Activated T-cell treated with anti-CD3 and anti-CD28 coated beads, Interleukin-2, amount 50 U/mL, for 72 hours (primary cell): Measurements from ENCODE around the gene POU6F1. TPM values are rescaled to one million over a fixed set of nuclear protein-coding genes. Genes with fewer than 3 reads are reported as not detected.

ENCODE experiments used
- ATAC-seq, 2 donors: fragments of 150-1000 bp; cut with Tn5 transposase; replicated peaks in 1 of 2; 2 replicates each; pipeline ENCODE4 v1.10.0; 2021; ENCODE audit warnings: moderate library complexity in 2 of 2, mild to moderate bottlenecking in 1 of 2
- DNase-seq, 2 donors: peaks; one replicate each; pipeline ENCODE4 v3.0.0; 2021 to 2022; ENCODE audit warnings: mixed read lengths in 1 of 2
- H3K27ac Mint-ChIP-seq: one replicate; pipeline ENCODE4 v1.8.0; 2022; ENCODE audit warnings: mild to moderate bottlenecking, moderate library complexity, mixed read lengths
- H3K27me3 Mint-ChIP-seq: one replicate; pipeline ENCODE4 v1.8.0; 2022; ENCODE audit warnings: low read depth, mixed read lengths
- H3K36me3 Mint-ChIP-seq, 2 donors: one replicate each; pipeline ENCODE4 v1.8.0; 2022; ENCODE audit warnings: mixed read lengths in 2 of 2, mild to moderate bottlenecking in 1 of 2; ENCODE audit not compliant: insufficient read depth in 2 of 2
- H3K4me1 Mint-ChIP-seq: one replicate; pipeline ENCODE4 v1.8.0; 2022; ENCODE audit warnings: low read depth, mixed read lengths
- H3K4me3 Mint-ChIP-seq, 2 donors: one replicate each; pipeline ENCODE4 v1.8.0; 2022; ENCODE audit warnings: mild to moderate bottlenecking in 2 of 2, mixed read lengths in 2 of 2, moderate library complexity in 2 of 2
- H3K9me3 Mint-ChIP-seq, 2 donors: one replicate each; pipeline ENCODE4 v1.8.0; 2022; ENCODE audit warnings: mixed read lengths in 2 of 2
- total RNA-seq, 2 donors: library from RNA; stranded (reverse); gene quantifications; one replicate each; pipeline ENCODE4 v1.2.3, GENCODE V29; 2022

POU6F1 gene
- total RNA-seq, 2 donors from 2014 or later: 12.0 to 16.0 TPM

GRCh38 chr12:51200156-51200555, 17.7 kb downstream of the POU6F1 start:
- no peak for DNase-seq
- Mint-ChIP-seq H3K36me3 (no peaks in the 10 kb centered on the region), H3K27me3 (no peaks in the 10 kb centered on the region), H3K4me1 (peaks cover 12% of the 10 kb centered on the region), H3K9me3 (no peaks in the 10 kb centered on the region), H3K27ac (no peak overlapping the region), H3K4me3 (no peak overlapping the region)
- no peak for ATAC-seq

- ATAC-seq (no peak), DNase-seq (no peak)
- Mint-ChIP-seq H3K4me3 (no peak overlapping the region), H3K27ac (no peak overlapping the region), H3K27me3 (no peaks in the 10 kb centered on the region), H3K9me3 (no peaks in the 10 kb centered on the region), H3K36me3 (no peaks in the 10 kb centered on the region), H3K4me1 (peaks cover 12% of the 10 kb centered on the region)
These were observed 18.4 kb downstream of the POU6F1 start for GRCh38 chr12:51199366-51199945.

- DNase-seq (no peak), ATAC-seq (no peak)
- peaks cover 11% of the 10 kb centered on the region for H3K4me1 Mint-ChIP-seq
- H3K9me3 Mint-ChIP-seq: no peaks in the 10 kb centered on the region
- H3K27me3 Mint-ChIP-seq: no peaks in the 10 kb centered on the region
- H3K4me3 Mint-ChIP-seq: no peak overlapping the region
- H3K36me3 Mint-ChIP-seq: no peaks in the 10 kb centered on the region
- H3K27ac Mint-ChIP-seq: no peak overlapping the region
These were observed 19.1 kb downstream of the POU6F1 start for GRCh38 chr12:51198568-51199365.

GRCh38 chr12:51197736-51198567, 19.9 kb downstream of the POU6F1 start:
- H3K4me3 Mint-ChIP-seq: no peak overlapping the region
- peaks cover 3% of the 10 kb centered on the region for H3K4me1 Mint-ChIP-seq
- ATAC-seq (no peak), DNase-seq (no peak)
- no peaks in the 10 kb centered on the region for H3K27me3 Mint-ChIP-seq
- H3K9me3 Mint-ChIP-seq: no peaks in the 10 kb centered on the region
- no peak overlapping the region for H3K27ac Mint-ChIP-seq
- no peaks in the 10 kb centered on the region for H3K36me3 Mint-ChIP-seq

DNA sequence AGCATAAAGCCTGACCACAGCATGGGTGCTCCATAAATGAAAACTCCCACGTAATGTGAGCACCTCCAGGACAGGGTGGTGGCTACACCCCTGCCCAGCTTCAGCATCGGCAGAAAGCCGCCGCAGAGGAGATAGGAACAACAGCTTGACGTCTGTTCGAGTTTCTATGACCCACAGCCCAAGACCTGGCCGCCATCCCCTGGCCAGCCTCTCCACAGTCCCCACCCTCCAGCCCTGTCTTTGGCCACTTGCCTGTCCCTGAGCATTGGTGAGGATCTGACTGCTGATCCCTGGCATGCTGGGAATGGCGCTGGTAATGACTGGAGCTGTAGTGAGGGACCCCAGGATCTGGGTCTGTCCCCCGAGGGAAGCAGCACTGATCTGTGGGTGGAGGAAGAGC, 21.3 kb downstream of the POU6F1 start:
- no peak overlapping the region for H3K27ac Mint-ChIP-seq
- H3K4me3 Mint-ChIP-seq: no peak overlapping the region
- no peaks in the 10 kb centered on the region for H3K36me3 Mint-ChIP-seq
- ATAC-seq: no peak
- no peaks in the 10 kb centered on the region for H3K27me3 Mint-ChIP-seq
- H3K4me1 Mint-ChIP-seq: no peaks in the 10 kb centered on the region
- no peak for DNase-seq
- H3K9me3 Mint-ChIP-seq: no peaks in the 10 kb centered on the region

- no peak for ATAC-seq
- no peaks in the 10 kb centered on the region for H3K36me3 Mint-ChIP-seq
- H3K27ac Mint-ChIP-seq: no peak overlapping the region
- no peak overlapping the region for H3K4me3 Mint-ChIP-seq
- DNase-seq: no peak
- no peaks in the 10 kb centered on the region for H3K4me1 Mint-ChIP-seq
- no peaks in the 10 kb centered on the region for H3K9me3 Mint-ChIP-seq
- no peaks in the 10 kb centered on the region for H3K27me3 Mint-ChIP-seq
These were observed 22.0 kb downstream of the POU6F1 start for GRCh38 chr12:51195841-51196240.

- DNase-seq (no peak), ATAC-seq (no peak)
- H3K9me3 Mint-ChIP-seq: no peaks in the 10 kb centered on the region
- H3K27ac Mint-ChIP-seq: no peak overlapping the region
- no peaks in the 10 kb centered on the region for H3K4me1 Mint-ChIP-seq
- no peak overlapping the region for H3K4me3 Mint-ChIP-seq
- H3K27me3 Mint-ChIP-seq: no peaks in the 10 kb centered on the region
- H3K36me3 Mint-ChIP-seq: no peaks in the 10 kb centered on the region
These were observed 25.6 kb downstream of the POU6F1 start for GRCh38 chr12:51192284-51192671.

GRCh38 chr12:51191516-51192283, 26.2 kb downstream of the POU6F1 start:
- H3K4me3 Mint-ChIP-seq: no peak overlapping the region
- H3K4me1 Mint-ChIP-seq: no peaks in the 10 kb centered on the region

GRCh38 chr12:51190820-51191219, 27.0 kb downstream of the POU6F1 start:
- Mint-ChIP-seq H3K36me3 (no peaks in the 10 kb centered on the region), H3K9me3 (no peaks in the 10 kb centered on the region), H3K4me3 (no peak overlapping the region), H3K27ac (no peak overlapping the region), H3K27me3 (no peaks in the 10 kb centered on the region), H3K4me1 (no peaks in the 10 kb centered on the region)
- ATAC-seq: no peak
- no peak for DNase-seq

More at GRCh38 chr12:51191516-51192283, 26.2 kb downstream of the POU6F1 start:
- Mint-ChIP-seq H3K27me3 (no peaks in the 10 kb centered on the region), H3K9me3 (no peaks in the 10 kb centered on the region), H3K27ac (no peak overlapping the region), H3K36me3 (no peaks in the 10 kb centered on the region)
- DNase-seq (no peak), ATAC-seq (no peak)

DNA sequence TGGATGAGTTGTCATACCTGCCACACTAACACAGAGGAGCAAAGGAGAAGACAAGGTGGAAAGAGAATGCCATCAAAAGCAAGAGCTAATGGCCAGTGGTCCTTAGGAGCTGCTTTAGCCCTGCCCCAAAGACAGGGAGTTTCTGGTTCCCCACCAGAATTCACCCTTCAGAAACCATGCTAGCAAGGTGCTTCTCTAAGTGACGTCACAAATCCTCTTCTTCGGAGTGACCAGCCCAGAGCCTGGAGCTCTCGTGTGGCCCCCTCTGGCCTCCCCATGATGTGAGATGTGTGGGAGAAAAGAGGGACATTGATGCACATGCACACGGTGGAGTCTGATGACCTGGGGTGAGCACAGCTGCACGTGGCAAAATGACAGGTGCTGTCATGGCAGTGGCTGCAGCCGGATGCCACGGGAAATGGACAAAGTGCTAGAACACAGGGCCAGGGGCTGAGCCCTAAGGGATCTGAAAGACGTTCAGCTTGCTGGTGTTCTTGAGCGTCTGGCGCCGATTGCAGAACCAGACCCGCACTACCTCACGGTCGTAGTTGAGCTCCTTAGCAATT, 28.0 kb downstream of the POU6F1 start:
- H3K36me3 Mint-ChIP-seq: no peaks in the 10 kb centered on the region

GRCh38 chr12:51188359-51189051, 29.4 kb downstream of the POU6F1 start:
- ATAC-seq (no peak), DNase-seq (no peak)
- no peak overlapping the region for H3K27ac Mint-ChIP-seq
- H3K36me3 Mint-ChIP-seq: no peaks in the 10 kb centered on the region
- no peaks in the 10 kb centered on the region for H3K27me3 Mint-ChIP-seq
- no peaks in the 10 kb centered on the region for H3K4me1 Mint-ChIP-seq
- no peak overlapping the region for H3K4me3 Mint-ChIP-seq
- H3K9me3 Mint-ChIP-seq: no peaks in the 10 kb centered on the region

More for the DNA sequence above, 28.0 kb downstream of the POU6F1 start:
- Mint-ChIP-seq H3K4me3 (no peak overlapping the region), H3K27ac (no peak overlapping the region), H3K4me1 (no peaks in the 10 kb centered on the region), H3K9me3 (no peaks in the 10 kb centered on the region), H3K27me3 (no peaks in the 10 kb centered on the region)
- ATAC-seq: no peak
- no peak for DNase-seq

GRCh38 chr12:51187370-51187987, 30.4 kb downstream of the POU6F1 start:
- DNase-seq (no peak), ATAC-seq (no peak)
- H3K27me3 Mint-ChIP-seq: no peaks in the 10 kb centered on the region
- H3K27ac Mint-ChIP-seq: no peak overlapping the region
- no peak overlapping the region for H3K4me3 Mint-ChIP-seq
- H3K4me1 Mint-ChIP-seq: no peaks in the 10 kb centered on the region
- H3K36me3 Mint-ChIP-seq: no peaks in the 10 kb centered on the region
- H3K9me3 Mint-ChIP-seq: no peaks in the 10 kb centered on the region
